D721Med (cell line): ENCODE measurements around the gene CROCC.

Experiments
- DNase-seq: peaks from one replicate; pipeline ENCODE4 v3.0.0; 2011; ENCODE audit warnings: low spot score; ENCODE audit not compliant: insufficient read length
- FAIRE-seq: peaks from 2 replicates; lab custom pipeline; 2011; peaks lifted over from hg19 to GRCh38; lab: Jason Lieb, UNC
- CTCF ChIP-seq: IDR thresholded peaks from 2 replicates; pipeline ENCODE4 v1.5.1; 2012; ENCODE audit warnings: mild to moderate bottlenecking, control low read depth; ENCODE audit not compliant: insufficient read depth; ENCODE audit errors: missing control alignments

Gene CROCC

GRCh38 chr1:17021896-17022295 is 100.2 kb downstream of the CROCC start:
- no peak for TF ChIP-seq CTCF
- no peak for DNase-seq

More at GRCh38 chr1:17021896-17022295, 100.2 kb downstream of the CROCC start:
- FAIRE-seq: no peak
